ENCODE measurements around the gene GLTPD2. TPM values are rescaled to one million over a fixed set of nuclear protein-coding genes. Genes with fewer than 3 reads are reported as not detected.

GLTPD2 gene
- total and polyA plus RNA-seq, 10 of the 15 experiments (the other 5 are each of a cell fraction or from before 2014, with no cell fraction given) = 0.16 to 0.34 TPM; not detected in 8

- TF ChIP-seq HSF1 (IDR thresholded peaks at IDR 0.05; ENCODE audit: low read depth, low read length) (no peak), EED (IDR thresholded peaks at IDR 0.05; ENCODE audit: low read depth) (no peak), ASH2L (IDR thresholded peaks at IDR 0.05; ENCODE audit: borderline replicate concordance, low read depth) (no peak), BHLHE40 (IDR thresholded peaks at IDR 0.05; ENCODE audit: borderline replicate concordance in 1 of 2, low read depth in 2 of 2, low read length in 1 of 2) (no peak), SRF (IDR thresholded peaks at IDR 0.05; ENCODE audit: low read depth in 2 of 2, low read length in 2 of 2) (no peak), CBX5 (IDR thresholded peaks at IDR 0.05; ENCODE audit: low read depth) (no peak), IRF5 (IDR thresholded peaks at IDR 0.05; ENCODE audit: borderline replicate concordance) (no peak)
These were observed 49.6 kb downstream of the GLTPD2 start (continued) for GRCh38 chr17:4838309-4838785.

- Histone ChIP-seq H3K27ac (ENCODE audit: control insufficient read depth, insufficient read depth) (no peak overlapping the region), H3K9ac (ENCODE audit: control insufficient read depth, insufficient read depth, low read length) (no peak overlapping the region), H4K20me1 (ENCODE audit: control insufficient read depth, insufficient read depth) (peaks cover 9% of the 10 kb centered on the region), H3K9me3 (replicated peaks; ENCODE audit: control insufficient read depth, insufficient read depth, low read length) (no peaks in the 10 kb centered on the region), H3K4me3 (no peak overlapping the region), H3K79me2 (ENCODE audit: control insufficient read depth, insufficient read depth, low read length) (peaks cover 34% of the 10 kb centered on the region), H3K36me3 (ENCODE audit: control insufficient read depth in 2 of 2, insufficient read depth in 2 of 2, low read length in 1 of 2) (no peaks in the 10 kb centered on the region; a peak in 2 of 4 replicates), H3K27me3 (replicated peaks in 1 of 2; ENCODE audit: control insufficient read depth in 2 of 2, insufficient read depth in 2 of 2, low read length in 1 of 2) (no peaks in the 10 kb centered on the region), H2AFZ (ENCODE audit: control insufficient read depth, low read depth, low read length) (no peak overlapping the region), H3K4me2 (ENCODE audit: control insufficient read depth, insufficient read depth) (no peak overlapping the region), H3K4me1 (ENCODE audit: control insufficient read depth, insufficient read depth, low read length) (peaks cover 29% of the 10 kb centered on the region)
- no TSS peak for BruUV-seq (replicated peaks)
- no peak for DNase-seq (ENCODE audit: low read depth, low spot score)
- intact Hi-C loops (cut with micrococcal nuclease; ENCODE audit: unreplicated experiment) = no loop called here
- ChIA-PET RAD21 (ENCODE audit: unreplicated experiment) (no interaction called here), SMC1A (ENCODE audit: uncharacterized antibody, unreplicated experiment) (no interaction called here), POLR2A (no interaction called here), CTCF (no interaction called here)
- TF ChIP-seq ELK1 (IDR thresholded peaks at IDR 0.05; ENCODE audit: low read depth, low read length) (no peak), RUNX3 (IDR thresholded peaks at IDR 0.05; ENCODE audit: low read length) (peak; percentile 21; the same call in 1 of the 2 replicates)
- ATAC-seq = no peak
- WGBS (ENCODE audit: insufficient coverage, insufficient replicate concordance, low lambda C conversion rate, missing lambda C conversion rate) = 73% methylated on average over 7 of the region's 8 CpGs
- no peak for FAIRE-seq
- in situ Hi-C loops (cut with MboI) = no loop called here
These were observed 50.5 kb downstream of the GLTPD2 start for GRCh38 chr17:4839221-4839620.

Other genes starting within 250 kb of the GLTPD2 start
Only the 7 nearest of the 26 such genes appear.
- gene ZMYND15, start 49.1 kb upstream of the GLTPD2 start, total RNA-seq (2014; rRNA removed) = not detected in 2 replicates
- gene ZMYND15, start 49.1 kb upstream of the GLTPD2 start, total RNA-seq (2014; rRNA removed; fragmentation: Illumina TruSeq; extraction: Trizol) = 0.04 and 0.05 TPM in 2 replicates
- gene ZMYND15, start 49.1 kb upstream of the GLTPD2 start, total RNA-seq (2021) = 0.08 and 0.11 TPM in 2 replicates
- gene ZMYND15, start 49.1 kb upstream of the GLTPD2 start, polyA plus RNA-seq (2011; rRNA removed) = 0.04 TPM in 1 of 2 replicates, not detected in the other
- 0.03 TPM in 1 of 2 replicates, not detected in the other for gene ZMYND15, start 49.1 kb upstream of the GLTPD2 start, polyA plus RNA-seq (2014; fragmentation: Illumina TruSeq; extraction: Trizol)
- gene ZMYND15, start 49.1 kb upstream of the GLTPD2 start, polyA plus RNA-seq (2014; fragmentation: Nextera tagmentation; extraction: Ambion mirVana) = not detected
- gene ZMYND15, start 49.1 kb upstream of the GLTPD2 start, polyA plus RNA-seq (2014; rRNA removed) = 0.17 and 0.19 TPM in 2 replicates
- under 1 TPM in 1 of 2 experiments, not detected in 1; 0.07 TPM for gene ZMYND15, start 49.1 kb upstream of the GLTPD2 start, polyA plus RNA-seq (2016; fragmentation: Nextera tagmentation; extraction: Ambion mirVana)
- gene CXCL16, start 49.0 kb upstream of the GLTPD2 start, total RNA-seq (2014; rRNA removed) = 0.62 and 0.71 TPM in 2 replicates
- gene CXCL16, start 49.0 kb upstream of the GLTPD2 start, total RNA-seq (2014; rRNA removed; fragmentation: Illumina TruSeq; extraction: Trizol) = 0.67 and 0.74 TPM in 2 replicates
- gene CXCL16, start 49.0 kb upstream of the GLTPD2 start, total RNA-seq (2021) = 1.4 and 2.1 TPM in 2 replicates
- gene CXCL16, start 49.0 kb upstream of the GLTPD2 start, polyA plus RNA-seq (2011; rRNA removed) = 0.68 and 0.84 TPM in 2 replicates
- gene CXCL16, start 49.0 kb upstream of the GLTPD2 start, polyA plus RNA-seq (2014; fragmentation: Illumina TruSeq; extraction: Trizol) = 1.7 and 2.2 TPM in 2 replicates
- gene CXCL16, start 49.0 kb upstream of the GLTPD2 start, polyA plus RNA-seq (2014; fragmentation: Nextera tagmentation; extraction: Ambion mirVana) = under 1 TPM; 0.26 to 0.35 TPM
- 0.89 and 1.9 TPM in 2 replicates for gene CXCL16, start 49.0 kb upstream of the GLTPD2 start, polyA plus RNA-seq (2014; rRNA removed)
- gene CXCL16, start 49.0 kb upstream of the GLTPD2 start, polyA plus RNA-seq (2016; fragmentation: Nextera tagmentation; extraction: Ambion mirVana) = under 1 TPM; 0.15 to 0.35 TPM
- gene TM4SF5, start 17.1 kb upstream of the GLTPD2 start, total RNA-seq (2014; rRNA removed) = 0.40 TPM in 1 of 2 replicates, not detected in the other
- not detected in 2 replicates for gene TM4SF5, start 17.1 kb upstream of the GLTPD2 start, total RNA-seq (2014; rRNA removed; fragmentation: Illumina TruSeq; extraction: Trizol)
- not detected in 2 replicates for gene TM4SF5, start 17.1 kb upstream of the GLTPD2 start, total RNA-seq (2021)
- not detected in 2 replicates for gene TM4SF5, start 17.1 kb upstream of the GLTPD2 start, polyA plus RNA-seq (2011; rRNA removed)
- not detected in 2 replicates for gene TM4SF5, start 17.1 kb upstream of the GLTPD2 start, polyA plus RNA-seq (2014; fragmentation: Illumina TruSeq; extraction: Trizol)
- not detected for gene TM4SF5, start 17.1 kb upstream of the GLTPD2 start, polyA plus RNA-seq (2014; fragmentation: Nextera tagmentation; extraction: Ambion mirVana)
- gene TM4SF5, start 17.1 kb upstream of the GLTPD2 start, polyA plus RNA-seq (2014; rRNA removed) = not detected in 2 replicates
- gene TM4SF5, start 17.1 kb upstream of the GLTPD2 start, polyA plus RNA-seq (2016; fragmentation: Nextera tagmentation; extraction: Ambion mirVana) = not detected
- gene VMO1, start 2.6 kb upstream of the GLTPD2 start, total RNA-seq (2014; rRNA removed) = 0.76 TPM in 1 of 2 replicates, not detected in the other
- 0.23 and 0.31 TPM in 2 replicates for gene VMO1, start 2.6 kb upstream of the GLTPD2 start, total RNA-seq (2014; rRNA removed; fragmentation: Illumina TruSeq; extraction: Trizol)
- gene VMO1, start 2.6 kb upstream of the GLTPD2 start, total RNA-seq (2021) = 0.93 TPM in 1 of 2 replicates, not detected in the other
- not detected in 2 replicates for gene VMO1, start 2.6 kb upstream of the GLTPD2 start, polyA plus RNA-seq (2011; rRNA removed)
- gene VMO1, start 2.6 kb upstream of the GLTPD2 start, polyA plus RNA-seq (2014; fragmentation: Illumina TruSeq; extraction: Trizol) = not detected in 2 replicates
- under 1 TPM in 1 of 2 experiments, not detected in 1; 0.27 TPM for gene VMO1, start 2.6 kb upstream of the GLTPD2 start, polyA plus RNA-seq (2014; fragmentation: Nextera tagmentation; extraction: Ambion mirVana)
- gene VMO1, start 2.6 kb upstream of the GLTPD2 start, polyA plus RNA-seq (2014; rRNA removed) = 0.54 and 0.74 TPM in 2 replicates
- gene VMO1, start 2.6 kb upstream of the GLTPD2 start, polyA plus RNA-seq (2016; fragmentation: Nextera tagmentation; extraction: Ambion mirVana) = not detected
- gene PSMB6, start 7.2 kb downstream of the GLTPD2 start, total RNA-seq (2014; rRNA removed) = 239 and 246 TPM in 2 replicates
- gene PSMB6, start 7.2 kb downstream of the GLTPD2 start, total RNA-seq (2014; rRNA removed; fragmentation: Illumina TruSeq; extraction: Trizol) = 171 and 182 TPM in 2 replicates
- 144 and 150 TPM in 2 replicates for gene PSMB6, start 7.2 kb downstream of the GLTPD2 start, total RNA-seq (2021)
- 115 and 191 TPM in 2 replicates for gene PSMB6, start 7.2 kb downstream of the GLTPD2 start, polyA plus RNA-seq (2011; rRNA removed)
- 143 and 207 TPM in 2 replicates for gene PSMB6, start 7.2 kb downstream of the GLTPD2 start, polyA plus RNA-seq (2014; fragmentation: Illumina TruSeq; extraction: Trizol)
- 100 to 1,000 TPM; 357 to 546 TPM for gene PSMB6, start 7.2 kb downstream of the GLTPD2 start, polyA plus RNA-seq (2014; fragmentation: Nextera tagmentation; extraction: Ambion mirVana)
- gene PSMB6, start 7.2 kb downstream of the GLTPD2 start, polyA plus RNA-seq (2014; rRNA removed) = 225 and 288 TPM in 2 replicates
- 100 to 1,000 TPM; 361 to 392 TPM for gene PSMB6, start 7.2 kb downstream of the GLTPD2 start, polyA plus RNA-seq (2016; fragmentation: Nextera tagmentation; extraction: Ambion mirVana)
- 9.4 and 12.2 TPM in 2 replicates for gene PLD2, start 18.2 kb downstream of the GLTPD2 start, total RNA-seq (2014; rRNA removed)
- 7.3 and 8.1 TPM in 2 replicates for gene PLD2, start 18.2 kb downstream of the GLTPD2 start, total RNA-seq (2014; rRNA removed; fragmentation: Illumina TruSeq; extraction: Trizol)
- gene PLD2, start 18.2 kb downstream of the GLTPD2 start, total RNA-seq (2021) = 12.9 and 15.2 TPM in 2 replicates
- 4.4 and 7.7 TPM in 2 replicates for gene PLD2, start 18.2 kb downstream of the GLTPD2 start, polyA plus RNA-seq (2011; rRNA removed)
- gene PLD2, start 18.2 kb downstream of the GLTPD2 start, polyA plus RNA-seq (2014; fragmentation: Illumina TruSeq; extraction: Trizol) = 5.1 and 6.8 TPM in 2 replicates
- gene PLD2, start 18.2 kb downstream of the GLTPD2 start, polyA plus RNA-seq (2014; fragmentation: Nextera tagmentation; extraction: Ambion mirVana) = under 1 TPM; 0.71 to 0.73 TPM
- 13.9 and 16.5 TPM in 2 replicates for gene PLD2, start 18.2 kb downstream of the GLTPD2 start, polyA plus RNA-seq (2014; rRNA removed)
- 1 to 10 TPM; 4.8 to 5.3 TPM for gene PLD2, start 18.2 kb downstream of the GLTPD2 start, polyA plus RNA-seq (2016; fragmentation: Nextera tagmentation; extraction: Ambion mirVana)
- 13.0 and 15.8 TPM in 2 replicates for gene MINK1, start 44.4 kb downstream of the GLTPD2 start, total RNA-seq (2014; rRNA removed)
- 11.7 and 12.0 TPM in 2 replicates for gene MINK1, start 44.4 kb downstream of the GLTPD2 start, total RNA-seq (2014; rRNA removed; fragmentation: Illumina TruSeq; extraction: Trizol)
- gene MINK1, start 44.4 kb downstream of the GLTPD2 start, total RNA-seq (2021) = 48.5 and 55.6 TPM in 2 replicates
- 15.2 and 31.2 TPM in 2 replicates for gene MINK1, start 44.4 kb downstream of the GLTPD2 start, polyA plus RNA-seq (2011; rRNA removed)
- gene MINK1, start 44.4 kb downstream of the GLTPD2 start, polyA plus RNA-seq (2014; fragmentation: Illumina TruSeq; extraction: Trizol) = 19.8 and 22.4 TPM in 2 replicates
- under 1 TPM; 0.08 to 0.20 TPM for gene MINK1, start 44.4 kb downstream of the GLTPD2 start, polyA plus RNA-seq (2014; fragmentation: Nextera tagmentation; extraction: Ambion mirVana)
- gene MINK1, start 44.4 kb downstream of the GLTPD2 start, polyA plus RNA-seq (2014; rRNA removed) = 31.6 and 38.1 TPM in 2 replicates
- 10 to 100 TPM; 13.9 to 14.3 TPM for gene MINK1, start 44.4 kb downstream of the GLTPD2 start, polyA plus RNA-seq (2016; fragmentation: Nextera tagmentation; extraction: Ambion mirVana)